ENCODE data around the gene CA5B.
"Not testable (repeated sequence)": the region's sequence is repeated elsewhere in the genome, so short reads cannot be mapped to it uniquely, and the experiment has no call there.

- TF ChIP-seq, protein P1, sequence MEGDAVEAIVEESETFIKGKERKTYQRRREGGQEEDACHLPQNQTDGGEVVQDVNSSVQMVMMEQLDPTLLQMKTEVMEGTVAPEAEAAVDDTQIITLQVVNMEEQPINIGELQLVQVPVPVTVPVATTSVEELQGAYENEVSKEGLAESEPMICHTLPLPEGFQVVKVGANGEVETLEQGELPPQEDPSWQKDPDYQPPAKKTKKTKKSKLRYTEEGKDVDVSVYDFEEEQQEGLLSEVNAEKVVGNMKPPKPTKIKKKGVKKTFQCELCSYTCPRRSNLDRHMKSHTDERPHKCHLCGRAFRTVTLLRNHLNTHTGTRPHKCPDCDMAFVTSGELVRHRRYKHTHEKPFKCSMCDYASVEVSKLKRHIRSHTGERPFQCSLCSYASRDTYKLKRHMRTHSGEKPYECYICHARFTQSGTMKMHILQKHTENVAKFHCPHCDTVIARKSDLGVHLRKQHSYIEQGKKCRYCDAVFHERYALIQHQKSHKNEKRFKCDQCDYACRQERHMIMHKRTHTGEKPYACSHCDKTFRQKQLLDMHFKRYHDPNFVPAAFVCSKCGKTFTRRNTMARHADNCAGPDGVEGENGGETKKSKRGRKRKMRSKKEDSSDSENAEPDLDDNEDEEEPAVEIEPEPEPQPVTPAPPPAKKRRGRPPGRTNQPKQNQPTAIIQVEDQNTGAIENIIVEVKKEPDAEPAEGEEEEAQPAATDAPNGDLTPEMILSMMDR (IDR thresholded peaks at IDR 0.05; ENCODE audit: poor library complexity, severe bottlenecking), result not testable (repeated sequence)
- TF ChIP-seq POLR2AphosphoS5 (IDR thresholded peaks at IDR 0.05), result not testable (repeated sequence)
Measured at GRCh38 chrX:15759886-15760285, 21.8 kb downstream of the CA5B start.
